ENCODE data around the gene RDH14.

RDH14 gene

DNA sequence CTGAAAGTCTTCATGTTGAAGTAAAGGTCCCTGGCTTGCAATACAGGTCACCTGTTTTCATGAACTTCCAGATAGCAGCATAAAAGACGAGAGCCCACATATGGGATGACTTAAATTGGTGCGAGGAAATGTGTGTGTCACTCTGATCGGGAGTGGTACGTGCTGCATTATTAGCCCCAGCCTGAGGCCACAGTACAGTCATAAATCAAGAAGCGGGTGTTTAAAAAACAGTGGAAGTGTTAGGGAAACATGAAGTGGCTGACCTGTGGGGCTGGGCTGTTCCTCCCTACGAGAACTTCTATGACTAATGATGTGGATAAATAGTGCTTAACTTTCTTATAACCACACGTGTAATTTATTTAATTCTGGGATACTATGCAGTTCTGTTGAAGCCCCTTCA is 24.4 kb downstream of the RDH14 start:
- H3K4me3 ChIP-seq (ENCODE audit: control insufficient read depth, low read depth, low read length) = no peak overlapping the region
- TF ChIP-seq, protein P1, sequence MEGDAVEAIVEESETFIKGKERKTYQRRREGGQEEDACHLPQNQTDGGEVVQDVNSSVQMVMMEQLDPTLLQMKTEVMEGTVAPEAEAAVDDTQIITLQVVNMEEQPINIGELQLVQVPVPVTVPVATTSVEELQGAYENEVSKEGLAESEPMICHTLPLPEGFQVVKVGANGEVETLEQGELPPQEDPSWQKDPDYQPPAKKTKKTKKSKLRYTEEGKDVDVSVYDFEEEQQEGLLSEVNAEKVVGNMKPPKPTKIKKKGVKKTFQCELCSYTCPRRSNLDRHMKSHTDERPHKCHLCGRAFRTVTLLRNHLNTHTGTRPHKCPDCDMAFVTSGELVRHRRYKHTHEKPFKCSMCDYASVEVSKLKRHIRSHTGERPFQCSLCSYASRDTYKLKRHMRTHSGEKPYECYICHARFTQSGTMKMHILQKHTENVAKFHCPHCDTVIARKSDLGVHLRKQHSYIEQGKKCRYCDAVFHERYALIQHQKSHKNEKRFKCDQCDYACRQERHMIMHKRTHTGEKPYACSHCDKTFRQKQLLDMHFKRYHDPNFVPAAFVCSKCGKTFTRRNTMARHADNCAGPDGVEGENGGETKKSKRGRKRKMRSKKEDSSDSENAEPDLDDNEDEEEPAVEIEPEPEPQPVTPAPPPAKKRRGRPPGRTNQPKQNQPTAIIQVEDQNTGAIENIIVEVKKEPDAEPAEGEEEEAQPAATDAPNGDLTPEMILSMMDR (IDR thresholded peaks at IDR 0.05; ENCODE audit: control insufficient read depth, insufficient read depth, low read depth, low read length, missing control alignments) = no peak
- DNase-seq (ENCODE audit: low read depth) = no peak

GRCh38 chr2:18531194-18531593 is 29.3 kb downstream of the RDH14 start:
- no peak for DNase-seq (ENCODE audit: low read depth)
- TF ChIP-seq, protein P1 (IDR thresholded peaks at IDR 0.05; ENCODE audit: control insufficient read depth, insufficient read depth, low read depth, low read length, missing control alignments) = no peak

DNA sequence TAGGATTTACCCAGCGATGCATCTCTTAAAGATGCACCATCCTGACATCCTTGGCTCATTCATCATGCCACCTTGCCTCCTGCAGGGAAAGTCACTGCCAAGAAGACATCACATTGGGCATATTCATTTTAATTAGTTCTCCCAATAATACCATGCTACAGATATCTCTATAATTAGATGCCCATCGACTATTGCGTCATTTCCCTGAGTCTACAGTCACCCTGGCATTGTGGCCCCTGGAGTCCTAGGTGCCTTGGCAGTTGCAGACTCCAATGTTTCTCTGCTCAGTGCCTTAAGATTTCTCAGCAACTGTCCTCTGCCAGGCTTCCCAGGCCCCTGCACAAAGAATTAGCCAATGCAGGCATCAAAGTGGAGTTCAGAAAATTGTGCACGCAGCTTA is 32.6 kb downstream of the RDH14 start:
- no peak for DNase-seq (ENCODE audit: low read depth)
- H3K4me3 ChIP-seq (ENCODE audit: control insufficient read depth, low read depth, low read length) = no peak overlapping the region
- TF ChIP-seq, protein P1 (IDR thresholded peaks at IDR 0.05; ENCODE audit: control insufficient read depth, insufficient read depth, low read depth, low read length, missing control alignments) = no peak

More at GRCh38 chr2:18531194-18531593, 29.3 kb downstream of the RDH14 start:
- no peak overlapping the region for H3K4me3 ChIP-seq (ENCODE audit: control insufficient read depth, low read depth, low read length)

GRCh38 chr2:18527326-18527725 is 33.1 kb downstream of the RDH14 start:
- DNase-seq (ENCODE audit: low read depth) = no peak
- TF ChIP-seq, protein P1 (IDR thresholded peaks at IDR 0.05; ENCODE audit: control insufficient read depth, insufficient read depth, low read depth, low read length, missing control alignments) = no peak

GRCh38 chr2:18526429-18526828 is 34.0 kb downstream of the RDH14 start:
- TF ChIP-seq, protein P1 (IDR thresholded peaks at IDR 0.05; ENCODE audit: control insufficient read depth, insufficient read depth, low read depth, low read length, missing control alignments) = no peak
- no peak overlapping the region for H3K4me3 ChIP-seq (ENCODE audit: control insufficient read depth, low read depth, low read length)
- DNase-seq (ENCODE audit: low read depth) = no peak

More at GRCh38 chr2:18527326-18527725, 33.1 kb downstream of the RDH14 start:
- no peak overlapping the region for H3K4me3 ChIP-seq (ENCODE audit: control insufficient read depth, low read depth, low read length)

- H3K4me3 ChIP-seq (ENCODE audit: control insufficient read depth, low read depth, low read length) = no peak overlapping the region
- TF ChIP-seq, protein P1 (IDR thresholded peaks at IDR 0.05; ENCODE audit: control insufficient read depth, insufficient read depth, low read depth, low read length, missing control alignments) = no peak
- no peak for DNase-seq (ENCODE audit: low read depth)
These were observed 34.6 kb downstream of the RDH14 start for GRCh38 chr2:18525852-18526251.

DNA sequence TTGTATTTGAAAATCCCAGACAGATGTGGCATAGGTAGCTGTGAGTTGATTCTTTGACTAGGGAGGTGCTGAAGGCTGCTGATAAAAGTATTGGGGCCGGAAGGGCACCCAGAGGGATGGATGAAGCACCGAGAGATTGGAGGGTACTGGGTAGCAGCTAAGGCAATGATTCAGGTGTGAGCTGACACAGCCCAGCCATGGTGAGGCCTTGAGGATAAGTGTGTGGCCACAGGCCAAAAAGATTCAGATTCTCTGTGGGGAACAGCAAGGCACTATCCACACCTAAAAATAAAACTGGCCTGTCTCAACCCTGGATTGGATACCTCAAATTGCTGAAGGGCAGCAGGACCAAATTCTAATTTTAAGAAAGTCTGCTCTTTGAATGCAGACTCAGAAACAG is 35.2 kb downstream of the RDH14 start:
- TF ChIP-seq, protein P1 (IDR thresholded peaks at IDR 0.05; ENCODE audit: control insufficient read depth, insufficient read depth, low read depth, low read length, missing control alignments) = no peak
- no peak for DNase-seq (ENCODE audit: low read depth)
- no peak overlapping the region for H3K4me3 ChIP-seq (ENCODE audit: control insufficient read depth, low read depth, low read length)

All from AG09309 (cell line).